Aorta (tissue), 5 donors: ENCODE results near the gene XPO4. TPM values are rescaled to one million over a fixed set of nuclear protein-coding genes. Genes with fewer than 3 reads are reported as not detected.

Experiments used
- ATAC-seq: fragments of 200-7000 bp; cut with Tn5 transposase; one replicate; pipeline ENCODE4 v1.9.1; 2022; ENCODE audit warnings: moderate library complexity; ENCODE audit not compliant: low FRiP score
- DNase-seq, 2 donors: peaks; one replicate each; pipeline ENCODE4 v3.0.0-alpha.2; 2020
- H3K27ac ChIP-seq, 2 donors: one replicate each; pipeline ENCODE4 v1.5.1; 2013; ENCODE audit warnings: low read length in 2 of 2, mild to moderate bottlenecking in 2 of 2, moderate library complexity in 2 of 2, control low read depth in 1 of 2, inconsistent platforms in 1 of 2, low read depth in 1 of 2
- H3K27me3 ChIP-seq, 2 donors: one replicate each; pipeline ENCODE4 v1.6.1; 2013; ENCODE audit warnings: control low read depth in 1 of 2, low read length in 1 of 2, mild to moderate bottlenecking in 1 of 2, moderate library complexity in 1 of 2; ENCODE audit not compliant: insufficient read depth in 2 of 2, control insufficient read depth in 1 of 2
- H3K36me3 ChIP-seq, 2 donors: one replicate each; pipeline ENCODE4 v1.6.1; 2013; ENCODE audit warnings: control low read depth in 1 of 2, low read length in 1 of 2, mild to moderate bottlenecking in 1 of 2; ENCODE audit not compliant: insufficient read depth in 2 of 2, control insufficient read depth in 1 of 2
- H3K4me1 ChIP-seq, 2 donors: one replicate each; pipeline ENCODE4 v1.6.1; 2013; ENCODE audit warnings: low read length in 2 of 2, control low read depth in 1 of 2, mild to moderate bottlenecking in 1 of 2, moderate library complexity in 1 of 2; ENCODE audit not compliant: insufficient read depth in 2 of 2, control insufficient read depth in 1 of 2
- H3K4me3 ChIP-seq, 2 donors: one replicate each; pipeline ENCODE4 v1.5.1; 2013; ENCODE audit warnings: low read length in 2 of 2, control low read depth in 1 of 2, mild to moderate bottlenecking in 1 of 2
- H3K9me3 ChIP-seq: one replicate; pipeline ENCODE4 v1.6.1; 2013; ENCODE audit warnings: mild to moderate bottlenecking, low read length; ENCODE audit not compliant: control insufficient read depth
- WGBS, 2 donors: extraction: QIAGEN DNeasy Blood & Tissue Kit; methylation state at CpG; one replicate each; pipeline ENCODE4 v1.1.7; 2013; 5-methylcytosine and 5-hydroxymethylcytosine counted together
- intact Hi-C, 2 donors: fragments of 100-400 bp; cut with DNase I; formaldehyde crosslinking; loops; one replicate each; pipeline versions ENCODE4 v1.14.2 to v1.15.0; 2022
- polyA plus RNA-seq, 2 donors: library from polyadenylated mRNA; stranded (reverse); fragments of 200-250 nt; gene quantifications; one replicate each; pipeline ENCODE4 v1.2.3, GENCODE V29; 2013
- total RNA-seq, 2 donors: library from RNA; stranded (reverse); fragmentation: NEBNext Ultra II Directional; extraction: Animal tissue kit (Norgen Biotek cat#: 25700); gene quantifications; one replicate each; pipeline ENCODE4 v1.2.1, GENCODE V29; 2021
- donor health status: healthy with polysubstance abuse.
- donor health status: Bipolar disorder and iron deficiency.
- donor health status: DM: no; HTN: no; CAD: no.
- donor health status: DM: no; HTN: no; CAD: no.
- donor health status: DM: yes; HTN: yes; CAD: no.

Gene XPO4
- total and polyA plus RNA-seq, 4 donors, result 0.88 to 14.8 (median 7.7) TPM

- no peak overlapping the region for H3K4me3 ChIP-seq
- 97 to 99% methylated on average over 4 of the region's 4 CpGs for WGBS, 2 donors
- no peak overlapping the region for H3K27ac ChIP-seq
- no peak for ATAC-seq
- intact Hi-C loops, result no loop called here
- no peaks in the 10 kb centered on the region for H3K27me3 ChIP-seq
- no peaks in the 10 kb centered on the region for H3K4me1 ChIP-seq
- H3K36me3 ChIP-seq, result peaks cover 0 to 3% of the 10 kb centered on the region in 2 donors
- no peak for DNase-seq
- no peaks in the 10 kb centered on the region for H3K9me3 ChIP-seq
These were observed 50.6 kb downstream of the XPO4 start for GRCh38 chr13:20851844-20852402.

DNA sequence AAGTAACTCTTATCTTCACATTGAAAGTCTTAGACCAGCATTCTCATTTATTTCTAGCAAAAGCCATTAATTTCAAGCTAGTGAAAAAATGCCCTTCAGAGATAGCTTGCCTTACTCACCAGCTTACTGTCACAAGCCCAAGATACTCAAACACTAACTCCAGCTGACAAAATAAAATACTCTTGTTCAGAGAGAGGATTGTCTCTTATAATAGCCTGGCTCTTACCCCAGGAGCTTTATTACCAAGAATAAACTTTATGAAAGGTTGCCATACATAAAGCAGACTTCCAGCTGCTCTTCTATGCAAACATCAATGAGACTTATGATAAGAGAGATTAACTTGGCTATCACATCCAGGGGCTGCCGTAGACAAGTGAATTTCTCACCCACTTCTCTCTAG is 53.6 kb downstream of the XPO4 start:
- Histone ChIP-seq H3K27ac (no peak overlapping the region), H3K4me1 (no peaks in the 10 kb centered on the region), H3K27me3 (no peaks in the 10 kb centered on the region), H3K4me3 (no peak overlapping the region), H3K9me3 (no peaks in the 10 kb centered on the region), H3K36me3 (no peaks in the 10 kb centered on the region)
- intact Hi-C loops, result no loop called here
- ATAC-seq, result no peak
- no peak for DNase-seq
- WGBS, 2 donors, result 47 to 49% methylated on average over 1 of the region's 1 CpG

GRCh38 chr13:20848203-20848602 is 54.3 kb downstream of the XPO4 start:
- ATAC-seq, result no peak
- Histone ChIP-seq H3K4me1 (no peaks in the 10 kb centered on the region), H3K36me3 (no peaks in the 10 kb centered on the region), H3K27ac (no peak overlapping the region), H3K9me3 (no peaks in the 10 kb centered on the region), H3K4me3 (no peak overlapping the region), H3K27me3 (no peaks in the 10 kb centered on the region)
- DNase-seq, result no peak
- intact Hi-C loops, result no loop called here

DNA sequence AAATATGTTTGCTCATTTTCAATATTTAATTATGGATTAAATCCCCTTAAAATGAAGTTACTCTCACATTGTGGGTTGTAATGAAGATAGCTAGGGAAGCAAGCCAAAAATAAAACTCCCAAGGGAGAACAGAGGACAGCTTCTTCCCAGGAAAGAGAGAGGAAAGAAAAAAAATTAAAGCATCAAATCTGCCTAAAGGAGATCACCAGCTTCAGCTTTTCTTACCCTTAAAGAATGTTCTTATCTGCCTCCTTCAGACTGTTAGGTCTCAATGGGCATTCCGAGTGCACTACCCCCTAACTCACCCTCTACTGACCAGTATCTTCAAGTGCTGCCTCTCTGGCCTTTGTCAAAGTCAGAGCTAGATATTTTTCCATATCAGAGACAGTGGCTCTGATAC is 55.2 kb downstream of the XPO4 start:
- DNase-seq, result no peak
- H3K4me3 ChIP-seq, result no peak overlapping the region
- intact Hi-C loops, result no loop called here
- H3K36me3 ChIP-seq, result no peaks in the 10 kb centered on the region
- no peaks in the 10 kb centered on the region for H3K27me3 ChIP-seq
- WGBS, 2 donors, result 69 to 84% methylated on average over 1 of the region's 1 CpG
- no peak overlapping the region for H3K27ac ChIP-seq
- ATAC-seq, result no peak
- H3K4me1 ChIP-seq, result no peaks in the 10 kb centered on the region
- H3K9me3 ChIP-seq, result no peaks in the 10 kb centered on the region

DNA sequence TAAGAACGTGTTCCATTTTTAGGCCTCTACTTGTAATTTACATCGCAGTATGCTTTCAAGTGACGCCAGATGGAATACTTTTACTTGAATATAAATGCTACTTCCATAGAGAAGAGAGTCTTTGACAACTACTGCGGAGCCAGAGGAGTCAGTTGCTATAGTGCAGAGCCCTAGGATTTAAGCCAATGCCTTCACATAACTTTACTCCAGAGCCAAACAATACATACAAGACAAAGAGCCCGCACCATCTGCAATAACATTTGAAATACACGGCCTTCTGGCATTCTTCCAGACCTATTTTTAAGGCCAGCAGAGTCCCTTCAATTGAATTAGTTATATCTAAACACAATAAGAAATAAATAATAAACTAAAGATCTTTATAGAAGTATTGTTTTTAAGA is 59.4 kb downstream of the XPO4 start:
- intact Hi-C loops, result no loop called here
- no peak for ATAC-seq
- no peak overlapping the region for H3K27ac ChIP-seq
- no peaks in the 10 kb centered on the region for H3K27me3 ChIP-seq
- no peaks in the 10 kb centered on the region for H3K36me3 ChIP-seq
- no peaks in the 10 kb centered on the region for H3K9me3 ChIP-seq
- WGBS, 2 donors, result 10 to 19% methylated on average over 6 of the region's 6 CpGs
- DNase-seq, result no peak
- no peak overlapping the region for H3K4me3 ChIP-seq
- H3K4me1 ChIP-seq, result no peaks in the 10 kb centered on the region

DNA sequence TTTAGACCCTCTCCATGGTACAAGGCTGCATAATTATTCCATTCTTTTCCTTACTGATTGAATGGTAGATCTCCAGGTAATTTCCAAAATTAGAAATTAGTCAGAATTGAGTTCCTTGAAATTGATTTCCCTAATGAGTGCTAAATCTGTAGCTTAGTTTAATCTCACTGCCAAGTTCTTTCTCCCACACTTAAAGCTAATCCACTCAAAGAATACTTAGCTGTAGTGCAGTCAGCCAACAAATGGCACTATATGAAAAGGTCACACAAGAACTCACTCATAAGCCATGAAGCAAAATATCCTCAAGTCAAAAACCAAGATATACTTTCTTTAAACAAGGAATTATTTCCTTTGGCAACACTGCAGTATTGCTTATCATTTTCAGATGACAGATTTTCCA is 62.0 kb downstream of the XPO4 start:
- peaks cover 0 to 5% of the 10 kb centered on the region in 2 donors for H3K36me3 ChIP-seq
- ATAC-seq, result no peak

GRCh38 chr13:20833900-20834679 is 68.5 kb downstream of the XPO4 start:
- H3K9me3 ChIP-seq, result no peaks in the 10 kb centered on the region
- H3K4me3 ChIP-seq, result no peak overlapping the region
- H3K27ac ChIP-seq, result no peak overlapping the region
- WGBS, 2 donors, result 88 to 93% methylated on average over 7 of the region's 7 CpGs
- no peaks in the 10 kb centered on the region for H3K4me1 ChIP-seq
- intact Hi-C loops, result no loop called here
- DNase-seq (no peak), ATAC-seq (no peak)
- H3K27me3 ChIP-seq, result no peaks in the 10 kb centered on the region
- peaks cover 0 to 5% of the 10 kb centered on the region in 2 donors for H3K36me3 ChIP-seq

More for the DNA sequence above, 62.0 kb downstream of the XPO4 start:
- no peak overlapping the region for H3K27ac ChIP-seq
- no peaks in the 10 kb centered on the region for H3K27me3 ChIP-seq
- no peaks in the 10 kb centered on the region for H3K4me1 ChIP-seq
- H3K4me3 ChIP-seq, result no peak overlapping the region
- H3K9me3 ChIP-seq, result no peaks in the 10 kb centered on the region
- DNase-seq, result no peak
- intact Hi-C loops, result no loop called here

DNA sequence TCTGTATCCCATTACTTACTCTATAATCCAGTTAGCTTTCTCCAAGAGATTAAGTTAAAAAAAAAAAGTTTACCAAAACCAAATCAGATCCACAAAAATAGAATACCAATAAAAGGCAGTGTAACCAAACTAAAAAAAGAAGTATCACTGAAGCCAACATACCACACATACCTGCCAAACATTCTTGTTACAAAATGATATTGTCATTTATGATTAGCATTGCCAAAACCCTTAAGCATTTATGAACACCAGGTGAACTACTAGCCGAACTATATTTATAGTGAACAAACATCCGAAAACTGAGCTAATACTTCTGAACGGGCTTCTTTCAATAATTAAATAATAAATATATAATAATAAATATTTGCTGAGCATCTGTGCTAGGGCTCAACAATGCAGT is 69.7 kb downstream of the XPO4 start:
- H3K27ac ChIP-seq, result no peak overlapping the region
- H3K36me3 ChIP-seq, result peaks cover 0 to 2% of the 10 kb centered on the region in 2 donors
- ATAC-seq (no peak), DNase-seq (no peak)
- H3K4me3 ChIP-seq, result no peak overlapping the region
- H3K9me3 ChIP-seq, result no peaks in the 10 kb centered on the region
- H3K27me3 ChIP-seq, result no peaks in the 10 kb centered on the region
- WGBS, 2 donors, result 82 to 87% methylated on average over 3 of the region's 3 CpGs
- H3K4me1 ChIP-seq, result no peaks in the 10 kb centered on the region
- intact Hi-C loops, result no loop called here

- H3K36me3 ChIP-seq, result no peaks in the 10 kb centered on the region
- ATAC-seq, result no peak
- intact Hi-C loops, result no loop called here
- H3K27me3 ChIP-seq, result no peaks in the 10 kb centered on the region
- H3K4me3 ChIP-seq, result no peak overlapping the region
- no peaks in the 10 kb centered on the region for H3K9me3 ChIP-seq
- WGBS, 2 donors, result 93 to 96% methylated on average over 3 of the region's 3 CpGs
- no peak for DNase-seq
- no peak overlapping the region for H3K27ac ChIP-seq
- no peaks in the 10 kb centered on the region for H3K4me1 ChIP-seq
These were observed 70.6 kb downstream of the XPO4 start for GRCh38 chr13:20831933-20832332.
